Activated B cell treated with CpG ODN at 0.5 μM for 24 hours (primary cell): ENCODE results near the gene DPP10. TPM values are rescaled to one million over a fixed set of nuclear protein-coding genes. Genes with fewer than 3 reads are reported as not detected.
"Not testable (repeated sequence)": the region's sequence is repeated elsewhere in the genome, so short reads cannot be mapped to it uniquely, and the experiment has no call there.

Experiments
- ATAC-seq: fragments of 200-7000 bp; cut with Tn5 transposase; one replicate; pipeline ENCODE4 v1.10.0; 2021; ENCODE audit warnings: low read depth, mild to moderate bottlenecking, moderate library complexity
- CTCF ChIA-PET: fragments of 350-600 bp; sonication (Branson Sonifier 250); formaldehyde crosslinking; loops from one replicate; lab custom pipeline; 2021; ENCODE audit warnings: antibody characterized with exemption; lab: Charles Lee
- POLR2A ChIA-PET: fragments of 350-600 bp; sonication (Branson Sonifier 250); formaldehyde crosslinking; loops from one replicate; lab custom pipeline; 2021; ENCODE audit warnings: antibody characterized with exemption; lab: Charles Lee
- DNase-seq: peaks from one replicate; pipeline ENCODE4 v3.0.0; 2022
- H3K27ac Mint-ChIP-seq: one replicate; pipeline ENCODE4 v1.8.0; 2020; ENCODE audit warnings: mixed read lengths
- H3K27me3 Mint-ChIP-seq: one replicate; pipeline ENCODE4 v1.8.0; 2021; ENCODE audit warnings: mixed read lengths
- H3K36me3 Mint-ChIP-seq: one replicate; pipeline ENCODE4 v1.8.0; 2021; ENCODE audit warnings: low read depth, mixed read lengths
- H3K4me1 Mint-ChIP-seq: one replicate; pipeline ENCODE4 v1.8.0; 2021; ENCODE audit warnings: mixed read lengths
- H3K4me3 Mint-ChIP-seq: one replicate; pipeline ENCODE4 v1.8.0; 2020; ENCODE audit warnings: mild to moderate bottlenecking, mixed read lengths
- H3K9me3 Mint-ChIP-seq: one replicate; pipeline ENCODE4 v1.8.0; 2020; ENCODE audit warnings: mixed read lengths
- CTCF ChIP-seq: fragments of 200-600 bp; IDR thresholded peaks from one replicate; pipeline ENCODE4 v1.8.0; 2022; ENCODE audit warnings: antibody characterized with exemption, mild to moderate bottlenecking
- intact Hi-C: fragments of 100-400 bp; cut with micrococcal nuclease; formaldehyde crosslinking; loops from one replicate; pipeline ENCODE4 v1.15.1; 2024
- total RNA-seq: library from RNA; stranded (reverse); gene quantifications from 2 replicates; pipeline ENCODE4 v1.2.3, GENCODE V29; 2022

Gene DPP10
- total RNA-seq, result not detected in 2 replicates

DNA sequence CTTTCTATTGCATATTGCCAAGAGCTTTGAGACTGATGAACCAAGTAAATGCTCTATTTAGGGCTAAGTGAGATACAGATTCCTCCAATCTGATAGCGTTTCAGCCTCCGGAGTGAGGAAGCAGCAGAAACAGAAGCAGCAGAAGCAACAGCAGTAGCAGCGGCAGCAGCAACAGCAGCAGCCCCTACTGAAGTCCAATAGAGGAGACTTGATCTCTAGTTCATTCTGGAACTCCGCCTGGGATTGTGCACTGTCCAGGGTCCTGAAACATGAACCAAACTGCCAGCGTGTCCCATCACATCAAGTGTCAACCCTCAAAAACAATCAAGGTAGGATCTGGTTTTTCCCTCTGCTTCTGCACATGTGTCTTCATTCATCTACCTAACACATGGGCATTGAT lies at the start of gene DPP10:
Gene DPP10, plus strand, starts transcription at position 132 of the 400 bp plus-strand sequence.
- Mint-ChIP-seq H3K4me1 (no peaks in the 10 kb centered on the region), H3K4me3 (no peak within 1 kb of the TSS), H3K27ac (no peak within 1 kb of the TSS), H3K36me3 (no peaks in the 10 kb centered on the region), H3K9me3 (no peaks in the 10 kb centered on the region), H3K27me3 (peaks cover 3% of the 10 kb centered on the region)
- intact Hi-C loops, result no loop called here
- DNase-seq, result no peak
- no peak for ATAC-seq
- CTCF ChIA-PET, result no interaction called here
- POLR2A ChIA-PET, result no interaction called here
- no peak for TF ChIP-seq CTCF

GRCh38 chr2:114400890-114401289 lies 41.6 kb upstream of the DPP10 start:
- Mint-ChIP-seq H3K27me3 (no peaks in the 10 kb centered on the region), H3K36me3 (no peaks in the 10 kb centered on the region), H3K4me1 (no peaks in the 10 kb centered on the region), H3K27ac (no peak overlapping the region), H3K4me3 (no peak overlapping the region), H3K9me3 (no peaks in the 10 kb centered on the region)
- POLR2A ChIA-PET, result no interaction called here
- no peak for DNase-seq
- TF ChIP-seq CTCF, result no peak
- intact Hi-C loops, result no loop called here
- CTCF ChIA-PET, result no interaction called here
- ATAC-seq, result no peak

DNA sequence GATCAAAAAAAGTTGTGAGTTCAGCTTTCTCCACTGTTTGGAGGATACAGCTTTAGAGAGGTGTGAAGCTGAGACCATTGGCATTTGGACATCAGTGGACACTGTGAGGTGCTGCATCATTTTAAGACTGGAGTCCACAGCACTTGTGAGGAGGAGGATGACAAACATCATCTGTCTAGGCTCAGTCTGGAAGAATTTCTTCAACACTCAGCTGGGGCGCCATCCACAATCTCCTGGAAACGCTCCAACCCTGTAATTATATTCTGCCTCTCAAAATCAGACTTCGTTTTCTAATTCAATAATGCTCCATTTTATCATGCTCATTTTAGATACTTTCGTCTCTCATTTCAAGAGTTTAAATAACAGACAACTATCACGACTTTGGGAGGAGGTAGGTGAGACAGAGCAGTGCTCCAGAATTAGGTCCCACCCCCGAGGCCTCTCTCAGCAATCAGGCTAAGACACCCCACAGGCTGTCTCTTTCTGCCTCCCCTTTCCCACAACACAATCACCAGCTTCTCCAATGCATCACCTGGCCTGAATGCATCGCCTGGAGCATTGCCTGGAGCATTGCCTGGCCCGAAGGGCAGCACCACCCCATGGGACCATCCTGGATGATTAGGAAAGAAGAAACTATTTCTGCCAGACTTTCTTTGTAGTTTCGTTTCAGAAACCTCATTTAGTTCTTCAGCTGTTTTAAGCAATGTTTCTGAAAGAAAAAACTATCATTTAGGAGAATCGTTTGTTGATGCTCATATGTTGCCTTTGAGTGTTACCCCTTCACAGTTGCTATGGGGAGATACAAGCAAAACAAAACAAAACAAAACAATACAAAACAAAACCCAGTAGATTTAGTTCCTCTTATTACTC lies 37.0 kb upstream of the DPP10 start:
- ChIA-PET CTCF (no interaction called here), POLR2A (no interaction called here)
- no peak overlapping the region for H3K27ac Mint-ChIP-seq
- H3K4me3 Mint-ChIP-seq, result no peak overlapping the region
- H3K4me1 Mint-ChIP-seq, result no peaks in the 10 kb centered on the region
- DNase-seq (no peak), ATAC-seq (no peak)
- H3K9me3 Mint-ChIP-seq, result peaks cover 13% of the 10 kb centered on the region
- H3K36me3 Mint-ChIP-seq, result no peaks in the 10 kb centered on the region
- intact Hi-C loops, result no loop called here
- TF ChIP-seq CTCF, result no peak
- H3K27me3 Mint-ChIP-seq, result no peaks in the 10 kb centered on the region

DNA sequence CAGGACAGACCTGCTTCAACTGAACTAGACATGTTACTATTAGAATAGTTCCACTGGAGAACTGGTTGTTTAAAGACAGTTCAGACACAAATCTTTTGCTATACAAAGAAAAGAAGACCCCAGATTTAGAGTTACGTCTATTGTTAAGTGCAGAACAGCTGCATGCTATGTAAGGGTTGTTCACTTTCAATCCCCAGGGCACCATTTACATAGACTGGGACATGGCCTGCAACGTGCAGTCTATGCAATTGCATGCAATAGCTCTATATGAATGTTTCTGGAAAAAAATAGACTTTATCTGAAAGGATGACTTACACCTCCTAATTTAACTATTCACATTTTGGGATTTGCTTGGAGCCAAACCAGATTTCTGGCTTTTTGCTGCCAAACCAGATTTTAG lies 36.1 kb upstream of the DPP10 start:
- POLR2A ChIA-PET, result no interaction called here
- intact Hi-C loops, result no loop called here
- Mint-ChIP-seq H3K27me3 (no peaks in the 10 kb centered on the region), H3K27ac (no peak overlapping the region), H3K9me3 (peaks cover 13% of the 10 kb centered on the region), H3K4me1 (no peaks in the 10 kb centered on the region), H3K36me3 (no peaks in the 10 kb centered on the region), H3K4me3 (no peak overlapping the region)
- no peak for TF ChIP-seq CTCF
- DNase-seq (no peak), ATAC-seq (no peak)
- CTCF ChIA-PET, result no interaction called here

DNA sequence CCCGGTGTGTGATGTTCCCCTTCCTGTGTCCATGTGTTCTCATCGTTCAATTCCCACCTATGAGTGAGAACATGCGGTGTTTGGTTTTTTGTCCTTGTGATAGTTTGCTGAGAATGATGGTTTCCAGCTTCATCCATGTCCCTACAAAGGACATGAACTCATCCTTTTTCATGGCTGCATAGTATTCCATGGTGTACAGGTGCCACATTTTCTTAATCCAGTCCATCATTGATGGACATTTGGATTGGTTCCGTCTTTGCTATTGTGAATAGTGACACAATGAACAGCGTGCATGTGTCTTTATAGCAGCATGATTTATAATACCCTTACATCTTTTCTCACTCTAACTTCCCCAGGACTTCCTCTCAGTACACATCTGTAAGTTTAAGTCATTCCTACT lies 35.1 kb upstream of the DPP10 start:
- DNase-seq, H3K4me3 Mint-ChIP-seq, H3K27me3 Mint-ChIP-seq, H3K4me1 Mint-ChIP-seq, ATAC-seq, H3K27ac Mint-ChIP-seq, H3K36me3 Mint-ChIP-seq, POLR2A ChIA-PET, intact Hi-C loops, CTCF ChIA-PET: not testable (repeated sequence)
- H3K9me3 Mint-ChIP-seq, result peaks cover 13% of the 10 kb centered on the region
